ENCODE results near the gene CFAP92.
A peak's percentile ranks its signal among the peaks of the same experiment; 100 is the strongest.
"Not testable (repeated sequence)": the region's sequence is repeated elsewhere in the genome, so short reads cannot be mapped to it uniquely, and the experiment has no call there.

CFAP92 gene

DNA sequence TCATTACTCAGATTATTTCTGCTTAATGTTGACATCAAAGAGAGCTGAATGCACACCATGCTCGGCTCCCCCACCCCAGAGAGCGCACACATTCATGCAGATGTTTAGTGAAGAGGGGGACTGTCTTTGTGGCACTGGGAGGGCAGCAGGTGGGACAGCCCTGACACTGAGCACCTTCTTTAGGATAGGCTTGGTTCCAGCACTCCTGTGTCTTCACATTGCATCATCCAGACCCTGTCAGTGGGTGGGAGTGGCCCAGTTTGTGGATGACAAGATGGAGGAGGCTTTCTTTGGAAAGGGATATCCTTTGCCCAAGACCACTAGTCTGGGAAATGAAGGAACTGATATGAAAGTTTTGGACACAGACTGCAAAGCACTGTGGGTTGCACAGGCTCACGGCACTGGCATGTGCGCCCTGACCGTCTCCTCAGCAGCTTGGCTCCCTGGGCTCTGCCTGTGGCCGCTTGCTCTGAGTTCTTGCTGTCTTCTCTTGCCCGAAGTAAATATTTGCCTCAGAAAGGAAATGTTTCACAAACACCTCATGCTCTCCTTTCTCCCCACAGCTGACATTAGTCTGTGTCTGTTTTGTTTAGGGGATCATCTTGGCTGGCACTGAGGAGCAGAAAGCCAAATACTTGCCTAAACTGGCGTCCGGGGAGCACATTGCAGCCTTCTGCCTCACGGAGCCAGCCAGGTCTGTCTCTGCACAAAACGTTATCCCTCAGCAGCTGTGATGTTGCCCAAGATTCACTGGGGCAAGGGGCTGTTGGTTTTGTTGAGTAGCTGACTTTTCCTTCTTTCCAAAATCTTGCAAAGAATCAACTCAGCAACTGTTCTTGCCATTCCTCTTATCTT lies 97.8 kb downstream of the CFAP92 start:
- DNase-seq, result no peak

DNA sequence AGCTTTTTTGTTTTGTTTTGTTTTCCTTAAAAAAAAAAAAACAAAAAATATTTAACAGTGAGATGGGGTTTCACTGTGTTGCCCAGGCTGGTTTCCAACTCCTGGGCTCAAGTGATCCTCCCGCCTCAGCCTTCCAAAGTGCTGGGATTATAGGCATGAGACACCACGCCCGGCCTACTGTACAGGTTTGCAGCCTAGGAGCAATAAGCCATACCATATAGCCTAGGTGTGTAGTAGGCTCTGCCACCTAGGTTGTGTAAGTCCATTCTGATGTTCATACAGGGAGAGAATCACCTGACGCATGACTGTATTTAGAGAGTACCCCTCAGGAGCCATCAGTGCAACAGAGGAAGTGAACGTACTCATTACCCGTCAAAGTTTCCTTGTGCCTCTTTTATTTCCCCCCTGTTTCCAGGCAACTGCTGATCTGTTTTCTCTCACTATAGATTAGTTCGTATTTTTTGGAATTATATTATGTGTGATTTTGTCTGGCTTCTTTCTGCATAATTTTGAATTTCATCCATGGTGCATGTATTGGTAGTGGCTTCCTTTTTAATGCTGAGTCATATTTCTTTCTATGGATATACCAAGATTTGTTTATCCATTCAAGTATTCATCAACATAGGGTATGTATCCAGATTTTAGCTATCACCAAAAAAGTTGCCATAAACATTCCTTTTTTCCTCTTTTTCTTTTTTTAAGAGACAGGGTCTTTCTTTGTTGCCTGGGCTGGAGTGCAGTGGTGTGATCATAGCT lies 104.6 kb downstream of the CFAP92 start:
- no peak for DNase-seq

DNA sequence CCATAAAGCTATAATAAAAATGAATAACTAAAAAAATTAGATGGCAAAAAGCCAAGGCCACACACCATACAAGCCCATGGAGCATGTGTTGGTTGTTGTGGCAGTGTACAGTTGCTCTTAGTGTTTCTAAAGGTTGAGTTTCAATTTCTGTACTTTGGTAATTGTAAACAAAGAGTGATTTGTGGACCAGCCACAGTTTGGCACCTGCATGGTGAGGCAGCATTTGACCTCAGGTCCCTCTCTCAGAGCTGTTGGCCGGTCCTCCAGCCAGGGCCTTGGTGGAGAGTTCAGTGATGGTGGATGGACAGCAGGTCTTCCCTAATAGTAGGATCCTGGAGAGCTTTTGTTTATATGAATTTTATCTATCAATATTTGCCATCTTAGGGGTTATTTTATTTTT lies 108.9 kb downstream of the CFAP92 start:
- no peak for DNase-seq

DNA sequence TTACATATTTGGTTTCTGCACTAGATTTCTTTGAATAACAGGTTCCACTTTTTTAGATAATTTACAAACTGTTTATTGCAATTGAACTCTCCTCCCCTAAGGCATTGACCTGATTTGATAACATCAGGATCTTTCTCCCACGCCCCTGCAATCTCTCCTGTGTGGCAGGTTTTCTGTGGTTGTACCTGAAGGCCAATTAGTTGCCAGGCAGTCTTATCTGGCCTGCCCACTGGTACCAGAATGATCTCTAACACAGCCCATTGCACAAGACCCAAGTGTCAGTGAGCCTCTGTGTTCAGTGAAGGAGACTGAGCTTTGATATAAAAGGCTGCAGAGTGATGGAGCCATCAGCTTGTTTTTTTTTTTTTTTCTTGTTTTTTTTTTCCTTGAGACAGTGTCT lies 111.2 kb downstream of the CFAP92 start:
- no peak for DNase-seq

DNA sequence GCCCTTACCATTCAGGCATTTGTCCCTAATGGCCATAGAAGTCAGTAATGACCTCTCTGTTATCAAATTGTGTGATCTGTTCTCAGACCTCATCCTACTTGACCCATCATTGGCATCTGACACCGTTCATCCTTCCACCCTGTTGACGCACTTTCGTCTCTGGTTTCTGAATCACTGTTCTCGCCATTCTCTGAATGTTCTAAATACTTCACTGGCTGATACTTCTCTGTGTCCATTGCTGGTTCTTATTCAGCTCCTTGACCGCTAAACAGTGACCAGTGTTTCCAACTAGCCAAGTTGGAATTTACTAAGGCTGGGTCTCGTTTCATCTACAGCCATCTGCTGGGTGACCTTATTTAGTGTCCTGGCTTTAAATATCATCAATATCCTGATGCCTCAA lies 112.3 kb downstream of the CFAP92 start:
- DNase-seq, result no peak

DNA sequence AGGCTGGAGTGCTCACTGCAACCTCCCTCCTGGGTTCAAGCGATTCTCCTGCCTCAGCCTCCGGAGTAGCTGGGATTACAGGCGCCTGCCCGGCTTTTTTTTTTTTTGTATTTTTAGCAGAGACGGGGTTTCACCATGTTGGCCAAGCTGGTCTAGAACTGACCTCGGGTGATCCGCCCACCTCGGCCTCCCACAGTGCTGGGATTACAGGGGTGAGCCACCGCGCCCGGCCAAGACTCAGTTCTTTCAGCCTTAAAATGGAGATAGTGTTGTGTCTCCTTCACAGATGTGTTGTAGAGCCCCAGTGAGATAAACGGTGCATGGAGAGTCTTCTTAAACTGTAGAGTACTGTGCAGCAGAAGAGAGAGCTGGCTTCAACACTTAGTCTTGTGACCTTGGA lies 113.4 kb downstream of the CFAP92 start:
- DNase-seq, result not testable (repeated sequence)

DNA sequence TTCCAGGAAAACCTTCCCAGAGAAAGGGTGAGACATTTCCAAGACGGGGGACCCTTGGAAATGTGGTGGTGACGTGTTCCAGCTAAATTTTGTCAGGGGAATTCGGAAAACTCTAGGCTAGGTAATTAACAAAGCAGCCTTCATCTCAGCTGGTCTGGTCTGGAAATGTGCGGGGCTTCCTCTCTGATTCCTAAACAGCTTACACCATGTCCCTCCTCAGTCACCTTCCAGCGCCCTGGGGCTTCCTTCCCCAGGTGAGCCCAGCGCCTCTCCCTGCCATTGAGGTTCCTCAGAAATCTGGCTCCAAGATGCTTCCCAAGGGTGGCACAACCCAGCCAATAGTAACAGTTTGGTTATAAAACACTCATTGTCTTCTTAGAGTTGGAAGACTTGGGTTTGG lies 113.9 kb downstream of the CFAP92 start:
- DNase-seq, result no peak

DNA sequence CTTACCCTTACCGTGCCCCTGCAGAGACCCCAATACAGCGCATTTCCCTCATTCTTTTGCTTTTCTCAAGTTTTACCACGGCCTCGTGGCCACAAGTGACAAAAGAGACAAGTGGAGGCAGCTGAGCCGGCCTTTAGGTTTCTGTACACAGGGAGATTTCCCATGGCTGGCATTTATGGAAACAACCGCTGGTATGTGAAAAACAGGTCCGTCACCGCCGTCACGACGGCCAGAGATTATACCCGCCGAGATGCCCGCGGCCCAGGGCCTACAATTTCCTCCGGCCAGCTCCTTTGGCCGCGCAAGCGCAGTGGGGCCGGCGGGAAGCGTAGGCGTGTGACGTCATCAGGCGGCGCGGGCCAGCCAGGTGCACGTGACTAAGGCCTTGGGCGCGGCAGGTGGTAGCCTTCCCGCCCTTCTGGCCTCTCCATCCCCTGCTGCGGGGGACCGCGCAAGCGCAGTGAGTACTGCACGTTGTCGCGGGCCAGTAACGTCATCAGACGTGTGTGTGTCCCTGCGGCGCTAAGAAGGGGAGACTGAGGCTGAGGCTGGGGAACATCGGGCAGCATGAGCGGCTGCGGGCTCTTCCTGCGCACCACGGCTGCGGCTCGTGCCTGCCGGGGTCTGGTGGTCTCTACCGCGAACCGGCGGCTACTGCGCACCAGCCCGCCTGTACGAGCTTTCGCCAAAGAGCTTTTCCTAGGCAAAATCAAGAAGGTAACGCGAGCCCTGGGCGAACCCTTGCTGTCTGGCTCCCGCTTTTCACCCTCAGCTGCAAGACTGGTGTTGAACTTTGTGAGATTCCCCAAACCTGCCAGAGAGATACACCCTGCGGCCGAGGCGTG lies 114.5 kb downstream of the CFAP92 start, which contains the start of gene ACAD9:
Gene ACAD9, plus strand, starts transcription at position 496 of the 845 bp plus-strand sequence. Its CDS starts 72 bp downstream, at position 568.
- DNase-seq, result peak; percentile 96

DNA sequence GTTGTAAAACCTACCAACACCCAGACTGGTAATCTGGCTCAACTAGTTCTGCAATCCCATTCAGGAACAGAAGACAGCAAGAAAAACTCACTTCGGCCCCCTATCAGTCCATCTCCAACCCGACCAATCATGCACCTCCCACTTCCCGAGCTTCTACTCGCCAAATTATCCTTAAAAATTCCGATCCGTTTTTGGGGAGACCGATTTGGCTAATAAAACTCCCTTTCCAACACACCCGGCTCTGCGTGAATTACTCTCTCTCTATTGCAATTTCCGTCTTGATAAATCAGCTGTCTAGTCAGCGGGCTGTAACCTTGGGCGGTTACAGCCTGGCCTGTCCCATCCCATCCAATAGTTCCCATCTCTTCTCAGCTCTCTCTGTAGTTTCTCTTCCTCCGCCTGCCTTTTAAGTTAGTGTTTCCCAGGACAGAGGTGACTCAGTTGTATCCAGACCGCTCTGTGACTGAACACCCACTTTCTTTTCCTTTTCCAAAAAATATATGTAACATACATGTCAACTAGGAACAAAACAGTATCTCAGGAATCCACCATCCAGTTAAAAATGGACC lies 115.2 kb downstream of the CFAP92 start:
- DNase-seq, result no peak

DNA sequence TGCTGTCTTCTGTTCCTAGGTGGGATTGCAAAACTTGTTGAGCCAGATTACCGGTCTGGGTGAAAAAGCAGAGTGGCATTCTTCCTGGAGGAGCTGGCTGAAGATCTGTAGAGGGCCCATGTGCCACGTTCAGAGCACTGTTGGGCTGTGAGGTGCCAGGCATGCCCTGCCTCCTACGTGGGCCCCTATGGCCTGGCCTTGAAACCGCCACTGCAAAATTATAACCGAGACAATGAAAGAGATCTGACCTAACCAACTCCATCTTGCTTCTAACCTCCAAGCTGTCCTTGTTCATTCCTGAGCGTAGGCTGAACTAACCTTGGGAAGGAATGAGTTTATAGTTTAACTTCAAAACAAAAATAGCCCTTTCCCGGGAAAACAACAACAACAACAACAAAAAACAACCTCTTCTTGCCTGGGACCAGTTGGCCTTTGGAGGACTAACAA lies 115.8 kb downstream of the CFAP92 start:
- no peak for DNase-seq

DNA sequence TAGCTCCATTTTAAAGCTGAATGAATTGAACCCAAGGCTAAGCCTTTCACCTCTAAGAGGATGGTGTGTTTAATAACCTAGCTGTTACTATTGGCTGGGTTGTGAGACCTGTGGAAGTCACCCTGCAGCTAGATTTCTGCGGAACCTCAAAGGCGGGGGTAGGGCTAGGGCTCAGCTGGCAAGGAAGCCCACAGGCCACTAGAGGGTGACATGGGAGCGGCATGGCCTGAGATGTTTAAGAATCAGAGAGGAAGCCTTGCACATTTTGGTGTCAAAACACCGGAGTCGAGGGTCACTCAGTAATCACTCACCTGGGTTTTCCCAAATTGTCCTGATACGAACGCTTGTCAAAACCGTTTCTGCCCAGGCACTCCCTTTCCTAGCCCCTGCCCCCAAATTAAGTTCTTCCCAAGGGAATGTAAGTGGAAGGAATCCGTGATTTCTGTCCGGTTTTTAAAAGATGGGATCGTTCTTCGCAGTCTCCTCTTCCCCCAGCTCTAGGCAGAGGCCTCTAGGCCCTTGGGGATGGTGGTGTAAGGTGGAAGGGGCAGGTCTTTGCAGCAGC lies 118.2 kb downstream of the CFAP92 start:
- peak; percentile 62 for DNase-seq

DNA sequence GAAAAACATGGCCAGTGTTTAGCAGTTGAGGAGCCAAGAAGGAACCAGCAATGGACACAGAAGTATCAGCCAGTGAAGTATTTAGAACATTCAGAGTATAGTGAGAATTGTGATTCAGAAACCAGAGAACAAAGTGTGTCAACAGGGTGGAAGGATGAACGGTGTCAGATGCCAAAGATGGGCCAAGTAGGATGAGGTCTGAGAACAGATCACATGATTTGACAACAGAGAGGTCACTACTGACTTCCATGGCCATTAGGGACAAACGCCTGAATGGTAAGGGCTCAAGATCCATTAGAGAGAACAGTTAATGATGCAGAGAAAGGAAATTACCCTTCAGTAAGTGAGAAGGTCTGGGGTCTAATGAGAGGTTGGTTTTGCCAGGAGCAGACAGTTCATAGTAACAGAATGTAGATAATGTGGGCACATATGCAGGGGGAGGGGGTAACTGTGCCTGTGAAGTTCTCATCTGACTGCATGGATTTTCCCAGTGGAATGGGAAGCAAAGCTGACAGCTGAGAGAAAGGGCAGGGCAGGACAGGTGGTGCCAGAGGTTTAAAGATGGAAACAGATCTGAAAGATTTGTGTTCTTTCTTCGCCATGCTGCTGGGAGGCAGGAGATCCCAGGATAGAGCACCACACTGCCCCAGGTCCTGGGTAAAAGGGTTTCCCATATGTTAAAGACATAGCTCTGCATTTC lies 119.2 kb downstream of the CFAP92 start:
- no peak for DNase-seq

DNA sequence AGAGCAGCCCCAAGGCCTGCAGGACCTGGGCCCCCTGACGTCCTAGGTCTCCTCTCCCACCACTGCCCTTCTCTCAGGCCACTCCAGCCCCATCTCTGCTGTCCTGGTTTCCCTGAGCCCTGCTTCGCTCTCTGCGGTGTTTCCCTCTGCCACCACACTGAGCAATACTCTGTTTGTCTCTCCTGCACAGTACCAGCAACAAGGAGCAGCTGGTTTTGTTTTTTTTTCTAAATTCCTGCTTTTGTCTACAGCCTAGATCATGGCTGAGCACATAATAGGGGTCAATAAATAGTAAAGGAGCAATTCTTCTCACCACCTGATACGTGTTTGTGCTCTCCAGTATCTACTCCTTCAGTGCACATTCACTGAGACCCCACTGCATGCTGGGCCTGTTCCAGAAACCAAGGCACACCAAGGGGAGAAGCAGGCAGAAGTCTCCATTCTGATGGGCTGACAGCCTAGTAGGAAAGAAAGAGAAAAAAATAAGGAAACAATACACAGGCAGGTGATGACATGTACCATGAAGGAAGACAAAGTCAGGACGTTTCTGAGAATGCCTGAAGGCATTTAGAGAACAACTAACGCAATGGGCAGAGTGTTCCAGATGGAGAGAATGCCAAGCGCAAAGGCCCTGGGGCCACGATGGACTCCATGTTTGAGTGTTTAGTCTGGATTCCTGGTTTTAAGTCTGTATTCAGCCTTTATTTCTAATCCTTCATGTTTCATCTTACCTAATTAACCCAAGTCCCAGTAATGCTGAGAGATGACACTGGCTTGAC lies 120.4 kb downstream of the CFAP92 start:
- no peak for DNase-seq

DNA sequence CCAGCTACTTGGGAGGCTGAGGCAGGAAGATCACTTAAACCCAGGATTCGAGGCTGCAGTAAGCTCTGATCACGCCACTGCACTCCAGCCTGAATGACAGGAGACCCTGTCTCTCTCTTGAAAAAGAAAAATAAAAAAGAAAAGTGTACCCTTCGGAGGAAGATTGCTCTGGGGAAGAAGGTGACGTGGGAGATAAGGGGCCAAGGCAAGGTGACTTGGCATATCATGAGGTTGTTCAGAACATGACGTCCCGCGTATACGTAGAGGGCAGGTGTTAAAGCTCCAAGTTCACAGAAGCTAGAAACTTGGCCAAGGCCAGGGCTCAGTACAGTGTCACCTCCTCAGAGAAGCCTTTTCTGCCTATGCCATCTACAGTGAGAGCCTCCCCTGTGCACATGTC lies 121.1 kb downstream of the CFAP92 start:
- DNase-seq, result no peak

DNA sequence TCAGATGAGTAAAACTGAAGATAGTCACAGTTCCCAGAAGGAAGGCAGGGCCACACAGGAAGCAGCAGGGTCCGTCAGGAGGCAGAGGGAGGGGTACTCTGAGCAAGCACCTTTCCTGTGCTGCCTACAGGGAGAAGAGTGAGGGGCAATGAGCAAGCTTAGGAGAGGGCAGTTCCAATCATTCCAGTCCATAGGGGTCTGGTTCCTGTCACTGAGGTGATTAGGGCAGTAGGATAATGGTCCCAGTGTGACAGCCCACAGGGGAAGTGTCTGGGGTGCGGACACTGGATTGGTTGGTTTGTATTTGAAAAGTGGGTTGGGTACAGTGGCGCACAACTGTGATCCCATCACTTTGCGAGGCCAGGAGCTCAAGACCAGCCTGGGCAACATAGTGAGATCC lies 121.6 kb downstream of the CFAP92 start:
- DNase-seq, result no peak

DNA sequence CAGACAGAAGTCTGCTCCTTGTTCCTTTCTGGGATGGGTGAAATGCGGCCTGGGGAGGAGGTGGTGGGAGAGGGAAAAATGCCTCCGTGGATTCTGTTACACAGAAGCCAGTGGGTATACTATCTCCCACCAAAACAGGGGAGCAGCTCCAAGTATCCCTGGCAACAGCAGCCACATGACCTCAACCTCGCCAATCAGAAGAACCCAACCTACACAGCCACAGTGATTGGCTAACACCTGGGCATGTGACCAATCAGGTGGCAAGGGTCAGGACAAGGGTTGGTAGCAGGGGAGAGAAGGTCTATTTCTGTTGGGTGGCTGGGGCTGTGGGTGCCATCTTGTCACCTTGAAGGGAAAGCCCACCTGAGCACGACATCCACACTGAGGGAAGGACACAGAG lies 123.5 kb downstream of the CFAP92 start:
- DNase-seq, result no peak

DNA sequence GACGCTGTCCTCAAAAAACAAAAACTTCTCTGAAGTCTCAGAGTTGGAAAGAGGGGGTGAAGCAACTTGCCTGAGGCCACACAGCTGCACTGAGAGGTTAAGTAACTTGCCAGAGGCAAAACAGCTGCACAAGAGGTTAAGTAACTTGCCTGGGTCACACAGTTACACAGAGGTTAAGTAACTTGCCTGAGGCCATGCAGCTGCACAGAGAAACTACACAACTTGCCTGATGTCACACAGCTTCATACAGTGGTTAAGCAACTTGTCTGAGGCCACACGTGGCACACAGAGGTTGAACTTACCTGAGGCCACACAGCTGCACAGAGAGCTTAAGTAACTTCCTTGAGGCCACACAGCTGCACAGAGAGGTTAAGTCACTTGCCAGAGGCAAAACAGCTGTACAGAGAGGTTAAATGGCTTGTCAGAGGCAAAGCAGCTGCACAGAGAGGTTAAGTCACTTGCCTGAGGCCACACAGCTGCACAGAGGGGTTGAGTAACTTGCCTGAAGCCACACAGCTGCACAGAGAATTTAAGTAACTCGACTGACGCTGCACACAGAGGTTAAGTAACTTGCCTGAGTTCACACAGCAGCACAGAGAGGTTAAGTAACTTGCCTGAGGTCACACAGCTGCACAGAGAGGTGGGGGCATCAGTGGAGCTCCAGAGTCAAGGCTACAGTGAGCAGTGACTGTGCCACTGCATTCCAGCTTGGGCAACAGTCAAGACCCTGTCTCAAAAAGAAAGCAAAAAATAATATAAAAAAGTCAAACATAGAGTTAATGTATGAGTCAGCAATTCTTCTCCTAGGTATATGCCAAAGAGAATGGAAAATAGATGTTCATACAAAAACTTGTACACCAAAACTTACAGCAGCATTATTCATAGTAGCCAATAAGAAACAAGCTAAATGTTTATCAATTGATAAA lies 126.4 kb downstream of the CFAP92 start:
- DNase-seq, result no peak

DNA sequence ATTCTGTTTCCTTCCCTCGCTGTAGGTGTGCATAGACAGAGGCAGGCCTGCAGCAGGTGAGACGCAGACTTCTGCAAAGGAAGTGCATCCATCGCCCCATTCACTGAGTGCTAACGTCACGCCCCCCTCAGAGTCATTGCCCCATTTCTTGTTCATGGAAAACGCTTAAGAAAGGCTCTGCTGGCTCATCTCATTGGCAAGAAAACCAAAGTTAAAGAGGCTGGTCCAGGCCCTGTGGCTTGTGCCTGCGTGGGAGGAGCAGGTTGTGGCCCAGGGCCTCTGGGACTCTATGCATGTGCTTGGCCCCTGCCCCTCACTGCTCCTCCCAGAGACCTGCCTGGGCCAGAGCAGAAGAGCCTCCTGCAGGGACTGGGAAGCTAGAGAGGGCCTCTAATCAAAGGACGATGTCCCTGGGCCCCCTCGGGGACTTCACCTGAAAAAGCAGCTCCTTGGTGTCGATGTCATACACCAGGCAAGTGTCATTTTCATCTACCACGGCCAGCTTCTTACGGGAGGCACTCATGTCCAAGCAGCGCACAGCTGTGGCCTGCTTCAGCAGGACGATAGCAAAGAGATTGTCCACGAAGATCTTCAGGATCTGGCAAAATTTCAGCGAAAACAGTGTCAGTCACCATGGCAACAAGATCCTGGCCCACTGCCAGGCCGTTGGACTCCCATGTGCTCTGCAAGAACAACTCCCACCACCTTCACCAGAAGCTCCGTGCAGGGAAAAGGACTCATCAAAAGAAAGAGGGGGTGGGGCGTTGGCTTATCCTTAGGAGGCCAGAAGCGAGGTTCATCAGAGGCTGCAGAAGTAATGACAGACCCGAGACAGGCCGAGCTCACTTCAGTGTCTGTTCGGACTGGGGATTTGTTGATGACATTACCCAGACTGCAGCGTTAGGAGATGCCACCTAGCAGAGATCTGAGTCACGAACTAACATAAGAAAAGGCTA lies 128.7 kb downstream of the CFAP92 start:
- not testable (repeated sequence) for DNase-seq

Data from 8988T (cell line).